D721Med (cell line): ENCODE results near the gene ZNFX1.

ENCODE experiments used
- DNase-seq: peaks from one replicate; pipeline ENCODE4 v3.0.0; 2011; ENCODE audit warnings: low spot score; ENCODE audit not compliant: insufficient read length
- FAIRE-seq: peaks from 2 replicates; lab custom pipeline; 2011; peaks lifted over from hg19 to GRCh38; lab: Jason Lieb, UNC
- TF ChIP-seq, protein P1 (sequence below): IDR thresholded peaks from 2 replicates; pipeline ENCODE4 v1.5.1; 2012; ENCODE audit warnings: mild to moderate bottlenecking, control low read depth; ENCODE audit not compliant: insufficient read depth; ENCODE audit errors: missing control alignments

Gene ZNFX1

DNA sequence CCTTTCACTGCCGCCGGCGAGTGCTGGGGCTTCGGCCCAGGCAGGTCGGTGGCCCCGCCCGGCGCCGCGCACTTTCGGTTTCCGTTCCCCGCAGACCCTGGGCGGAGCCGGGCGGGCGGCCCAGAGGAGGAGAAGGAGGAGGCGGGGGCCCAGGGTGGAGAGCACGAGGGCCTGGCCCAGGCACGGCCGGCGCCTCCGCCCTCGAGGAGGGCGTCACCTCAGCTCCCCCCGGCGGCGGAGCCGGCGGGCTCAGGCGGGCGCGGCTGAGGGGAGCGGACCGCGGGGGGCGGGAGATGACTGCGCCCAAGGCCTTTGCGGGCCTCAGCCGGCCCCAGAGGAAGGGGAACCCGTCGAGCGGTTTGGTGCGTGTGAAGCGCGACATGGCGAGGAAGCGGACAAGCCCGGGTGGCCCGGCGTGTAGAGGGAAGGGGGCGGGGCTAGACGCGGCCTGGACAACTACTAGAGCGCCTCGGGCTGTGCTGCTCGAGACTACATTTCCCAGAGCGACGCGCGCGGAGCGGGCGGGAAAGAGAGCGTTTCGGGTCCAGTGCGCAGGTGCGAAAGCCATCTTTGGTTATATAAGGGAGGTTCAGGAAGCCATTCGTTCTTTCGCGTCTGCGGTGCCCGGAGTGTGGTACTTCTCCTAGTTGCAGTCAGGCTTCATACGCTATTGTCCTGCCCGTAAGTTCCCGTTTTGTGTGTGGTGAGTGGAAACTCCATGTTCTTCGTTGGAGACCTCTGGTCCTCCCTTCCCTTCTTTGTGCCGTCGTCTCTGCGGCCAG lies at the start of gene ZNFX1:
TSS of gene ZNFX1 (minus strand) at position 22 of the 782 bp plus-strand sequence. CDS start 2,218 bp downstream, outside the sequence.
- FAIRE-seq: no peak
- DNase-seq: peak; percentile 63
- TF ChIP-seq, protein P1, sequence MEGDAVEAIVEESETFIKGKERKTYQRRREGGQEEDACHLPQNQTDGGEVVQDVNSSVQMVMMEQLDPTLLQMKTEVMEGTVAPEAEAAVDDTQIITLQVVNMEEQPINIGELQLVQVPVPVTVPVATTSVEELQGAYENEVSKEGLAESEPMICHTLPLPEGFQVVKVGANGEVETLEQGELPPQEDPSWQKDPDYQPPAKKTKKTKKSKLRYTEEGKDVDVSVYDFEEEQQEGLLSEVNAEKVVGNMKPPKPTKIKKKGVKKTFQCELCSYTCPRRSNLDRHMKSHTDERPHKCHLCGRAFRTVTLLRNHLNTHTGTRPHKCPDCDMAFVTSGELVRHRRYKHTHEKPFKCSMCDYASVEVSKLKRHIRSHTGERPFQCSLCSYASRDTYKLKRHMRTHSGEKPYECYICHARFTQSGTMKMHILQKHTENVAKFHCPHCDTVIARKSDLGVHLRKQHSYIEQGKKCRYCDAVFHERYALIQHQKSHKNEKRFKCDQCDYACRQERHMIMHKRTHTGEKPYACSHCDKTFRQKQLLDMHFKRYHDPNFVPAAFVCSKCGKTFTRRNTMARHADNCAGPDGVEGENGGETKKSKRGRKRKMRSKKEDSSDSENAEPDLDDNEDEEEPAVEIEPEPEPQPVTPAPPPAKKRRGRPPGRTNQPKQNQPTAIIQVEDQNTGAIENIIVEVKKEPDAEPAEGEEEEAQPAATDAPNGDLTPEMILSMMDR: no peak

DNA sequence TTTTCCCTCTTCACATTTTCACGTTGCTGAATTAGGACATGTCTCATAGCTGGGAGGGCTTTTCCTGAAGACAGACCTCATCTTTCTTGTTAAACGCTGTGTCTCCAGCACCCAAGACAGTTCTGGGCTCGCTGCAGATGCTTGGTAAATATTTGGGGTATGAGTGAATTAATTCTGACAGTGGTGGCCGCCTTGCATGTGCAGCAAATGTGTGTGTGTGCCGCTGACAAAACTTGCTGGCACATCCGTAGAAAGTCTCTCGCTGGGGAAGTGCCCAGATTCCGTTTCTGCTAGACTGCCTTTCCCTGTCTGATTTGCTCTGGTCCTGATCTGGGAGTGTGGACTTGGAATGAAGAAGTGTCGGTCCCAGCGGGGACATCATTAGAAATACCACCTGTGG lies 48.2 kb upstream of the ZNFX1 start:
- DNase-seq (no peak), FAIRE-seq (no peak)
- TF ChIP-seq, protein P1: no peak

DNA sequence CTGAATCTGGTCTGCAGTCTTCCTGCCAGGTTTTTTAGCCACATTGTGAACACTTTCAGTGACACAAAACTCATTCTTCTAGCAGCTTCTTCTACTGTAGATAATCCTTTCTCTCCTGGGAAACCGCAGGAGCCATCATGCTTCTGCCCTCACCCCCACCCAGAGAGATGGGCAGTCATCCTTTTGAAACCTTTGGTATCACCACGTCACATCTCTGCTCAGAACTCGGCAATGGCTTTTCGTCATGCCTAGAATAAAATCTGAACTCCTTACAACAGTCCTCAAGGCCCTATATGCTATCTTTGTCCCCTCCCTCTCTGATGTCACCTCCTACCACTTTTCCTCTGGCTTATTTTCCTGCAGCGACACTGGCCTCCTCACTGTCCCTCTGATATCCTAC lies 46.4 kb upstream of the ZNFX1 start:
- TF ChIP-seq, protein P1: no peak

DNA sequence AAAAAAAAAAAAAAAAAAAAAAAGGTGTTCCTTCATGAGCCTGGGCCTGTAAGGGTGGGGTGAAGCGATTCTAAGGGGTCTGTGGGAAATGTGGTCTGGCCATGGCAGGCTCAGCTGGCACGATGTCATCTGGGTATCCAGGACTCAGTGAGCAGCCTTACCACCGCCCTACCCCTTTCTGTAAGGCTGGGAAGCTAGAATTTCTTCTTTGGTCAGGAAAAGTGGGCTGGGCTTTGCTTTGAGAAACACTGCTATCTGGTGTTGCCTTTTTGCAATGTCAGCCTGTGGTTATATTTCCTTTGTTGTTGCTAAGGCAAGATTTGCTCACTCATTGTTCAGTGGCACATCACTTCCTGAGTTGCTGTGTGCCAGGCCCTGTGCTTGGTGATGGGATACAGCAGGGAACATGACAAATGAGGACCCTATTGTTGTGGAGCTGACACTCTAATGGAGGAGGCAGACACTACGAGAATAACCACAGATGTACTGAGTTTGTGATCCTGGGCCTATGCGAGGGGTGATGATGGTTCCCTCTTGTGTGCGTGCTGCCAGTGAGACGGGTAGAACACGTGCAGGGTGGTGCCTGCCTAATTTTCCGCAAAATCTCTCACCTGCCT lies 45.9 kb upstream of the ZNFX1 start:
- TF ChIP-seq, protein P1: no peak
- FAIRE-seq (no peak), DNase-seq (no peak)

More for the DNA sequence above, 46.4 kb upstream of the ZNFX1 start:
- DNase-seq (no peak), FAIRE-seq (no peak)

DNA sequence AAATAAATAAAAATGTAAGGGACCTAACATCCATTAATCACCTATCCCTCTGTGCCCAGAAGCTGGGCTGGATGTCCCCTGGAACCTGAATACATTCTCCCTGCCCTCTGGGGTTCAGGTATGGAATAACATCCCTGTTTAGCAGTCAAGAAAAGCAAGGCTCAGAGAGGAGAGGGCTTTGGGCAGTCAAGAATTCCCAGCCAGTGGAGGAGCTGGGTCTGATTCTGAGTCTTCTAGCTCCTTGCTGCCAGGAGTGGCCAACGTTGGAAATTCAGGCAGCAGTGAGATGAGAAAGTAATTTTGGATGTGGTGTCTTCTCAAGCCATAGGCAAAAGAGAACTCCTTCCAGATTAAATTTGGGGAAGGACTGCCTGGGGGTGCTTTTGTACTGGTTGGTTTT lies 42.6 kb upstream of the ZNFX1 start:
- no peak for FAIRE-seq
- TF ChIP-seq, protein P1: no peak
- no peak for DNase-seq

DNA sequence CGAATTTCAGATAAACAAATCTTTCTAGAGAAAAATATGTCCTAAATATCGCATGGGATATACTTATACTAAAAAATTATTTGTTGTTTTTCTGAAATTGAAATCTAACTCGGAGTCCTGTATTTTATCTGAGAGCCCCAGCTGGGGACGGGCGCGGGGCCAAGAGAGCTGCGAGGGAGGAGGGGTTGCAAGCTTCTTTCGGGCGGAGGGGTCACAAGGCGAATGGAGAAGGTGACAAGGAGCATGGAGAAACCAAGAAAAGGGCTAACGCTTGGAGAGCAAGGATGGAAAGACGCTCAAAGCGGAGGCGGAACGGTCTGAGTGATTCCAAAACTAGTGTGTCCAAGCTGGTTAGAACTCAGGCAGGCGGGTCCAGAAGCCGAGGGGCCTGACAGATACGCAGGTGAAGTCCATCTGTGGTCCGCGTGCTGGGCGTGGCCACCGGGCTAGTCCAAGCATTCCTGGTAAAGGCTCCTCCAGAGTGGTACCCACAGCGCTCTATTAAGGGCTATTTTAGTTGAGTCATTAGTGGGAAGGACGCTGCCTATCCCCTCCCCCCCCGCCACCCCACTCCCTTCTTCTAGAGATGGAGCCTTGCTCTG lies 41.5 kb upstream of the ZNFX1 start:
- no peak for FAIRE-seq
- DNase-seq: no peak
- TF ChIP-seq, protein P1: no peak
